ENCODE results near the gene PHOX2B.

The PHOX2B gene

GRCh38 chr4:41748571-41749475 lies at the start of gene PHOX2B:
PHOX2B (minus strand) TSS chr4:41748725; CDS start chr4:41748610, 115 bp downstream.
- DNase-seq, result no peak

DNA sequence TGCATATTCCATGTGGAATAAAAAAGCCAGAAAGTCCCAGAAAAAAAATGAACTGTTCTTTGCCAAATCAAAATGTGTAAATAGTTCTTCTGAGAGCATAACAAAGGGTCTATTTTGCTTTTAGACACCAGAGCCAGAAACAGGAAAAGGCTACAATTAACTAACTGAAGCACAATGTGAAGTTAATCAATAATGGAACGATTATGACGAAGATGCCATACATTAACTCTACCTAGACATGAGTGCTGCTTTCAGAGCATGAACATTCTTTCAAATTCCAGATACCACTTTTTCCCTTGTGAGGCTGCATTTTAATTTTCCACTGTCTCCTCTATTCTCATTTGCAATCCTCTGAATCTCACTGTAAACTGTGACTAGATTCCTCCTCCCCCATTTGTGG lies 48.7 kb upstream of the PHOX2B start:
- DNase-seq, result no peak

DNA sequence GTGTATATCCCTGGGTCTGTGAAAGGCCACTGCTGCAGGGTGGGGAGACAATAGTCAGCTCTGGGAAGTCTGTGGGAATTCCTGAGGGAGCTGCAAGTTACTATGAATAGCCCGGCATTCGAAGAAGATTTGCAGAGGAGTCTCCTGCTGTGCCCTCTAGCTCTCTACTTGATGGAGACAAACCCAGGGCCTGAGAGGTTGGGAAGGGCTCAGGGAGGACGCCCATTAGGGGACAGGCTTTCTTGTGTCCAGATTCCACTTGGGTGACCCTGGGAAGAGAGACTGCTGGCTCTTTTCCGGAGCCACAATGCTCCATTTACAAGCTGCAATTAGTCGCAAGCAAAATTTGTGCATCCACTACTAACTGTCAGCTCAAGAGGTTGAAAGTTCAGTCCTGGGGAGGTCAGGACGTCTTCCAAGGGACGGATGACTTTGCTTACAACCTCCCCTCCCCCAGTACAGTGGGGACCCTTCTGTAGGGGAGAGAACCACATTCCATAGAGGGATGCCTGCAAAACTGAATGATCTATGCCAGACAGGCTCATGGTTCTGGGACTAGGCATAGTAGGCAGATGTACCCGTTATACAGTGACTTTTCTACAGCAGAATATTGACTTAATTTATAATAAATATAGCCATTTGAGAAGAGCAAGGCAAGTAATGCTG lies 48.2 kb upstream of the PHOX2B start:
- DNase-seq, result no peak

GRCh38 chr4:41795796-41796385 lies 47.4 kb upstream of the PHOX2B start:
- DNase-seq, result no peak

DNA sequence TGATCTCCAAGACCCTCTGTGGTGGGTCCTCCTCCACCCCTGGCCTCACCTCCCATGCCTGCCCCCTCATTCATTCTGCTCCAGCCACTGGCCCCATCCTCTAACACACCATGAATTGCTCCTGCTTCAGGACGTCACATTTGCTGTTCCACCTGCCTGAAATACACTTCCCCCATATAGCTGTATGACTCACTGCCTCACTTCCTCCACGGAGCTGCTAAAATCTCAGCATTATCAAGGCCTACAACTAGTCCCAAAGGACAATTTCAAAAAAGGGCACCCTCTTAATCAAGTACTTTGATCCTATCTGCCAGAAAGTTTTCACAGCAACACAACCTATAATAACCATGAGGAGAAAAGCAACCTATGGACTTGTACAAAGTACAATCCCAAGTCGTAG lies 43.6 kb upstream of the PHOX2B start:
- no peak for DNase-seq

GRCh38 chr4:41791557-41791956 lies 43.0 kb upstream of the PHOX2B start:
- no peak for DNase-seq

- DNase-seq, result no peak
Measured at GRCh38 chr4:41787931-41788330, 39.4 kb upstream of the PHOX2B start.

DNA sequence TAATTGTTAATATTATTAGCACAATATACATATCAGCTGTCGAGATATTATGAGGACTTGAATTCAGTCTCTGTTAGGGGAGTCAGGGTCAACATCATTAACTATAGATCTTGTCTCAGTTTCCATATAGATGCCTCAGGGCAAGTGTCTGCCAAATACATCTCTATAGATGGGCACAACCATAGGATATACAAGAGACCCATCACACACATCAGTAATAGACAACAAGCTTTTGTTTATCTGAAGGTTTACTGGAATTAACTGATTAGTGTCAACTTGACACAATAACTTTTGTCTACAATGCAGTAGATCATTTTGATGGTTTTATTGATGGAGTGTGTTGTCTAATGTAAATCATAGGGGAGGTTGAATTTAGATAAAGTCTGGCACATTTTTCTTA lies 37.1 kb upstream of the PHOX2B start:
- DNase-seq, result no peak

GRCh38 chr4:41784191-41784979 lies 35.9 kb upstream of the PHOX2B start:
- DNase-seq, result no peak

DNA sequence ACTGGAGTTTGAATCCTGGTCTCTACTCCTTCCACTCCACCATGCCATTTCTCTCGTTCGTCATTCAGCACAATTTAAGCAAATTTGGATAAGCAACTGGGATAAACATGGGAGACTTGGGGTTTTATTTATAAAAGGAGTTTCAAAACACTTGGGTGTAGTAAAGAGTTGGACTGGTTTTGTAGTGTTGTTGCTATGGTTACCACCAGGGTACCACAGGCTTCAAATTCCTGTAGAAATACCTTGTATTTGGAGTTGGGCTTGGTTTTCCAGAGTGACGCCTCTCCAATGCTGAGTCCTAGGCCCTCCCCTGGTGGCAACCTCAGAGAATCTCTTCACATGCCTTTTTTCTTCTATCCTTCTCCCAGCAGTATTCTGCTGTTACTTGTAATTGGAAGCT lies 27.9 kb upstream of the PHOX2B start:
- no peak for DNase-seq

DNA sequence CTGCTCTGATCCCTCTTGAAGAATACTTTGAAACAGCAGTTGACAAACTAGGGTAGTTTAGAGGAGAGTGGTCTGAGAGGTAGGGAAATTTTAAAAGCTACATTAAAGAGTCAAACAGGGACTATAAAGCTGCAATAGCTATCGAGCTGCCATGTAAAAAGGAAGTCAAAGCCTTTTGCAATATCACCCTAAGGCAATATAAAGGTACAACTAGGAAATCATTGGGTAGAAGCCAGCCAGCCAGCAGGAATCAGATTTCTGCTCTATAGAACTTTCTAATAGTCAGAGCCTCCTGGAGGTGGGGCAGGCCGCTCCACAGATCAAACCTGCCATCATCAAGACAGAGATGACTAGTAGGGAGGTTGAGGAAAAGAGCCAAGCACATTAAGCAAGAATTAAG lies 15.2 kb upstream of the PHOX2B start:
- no peak for DNase-seq

DNA sequence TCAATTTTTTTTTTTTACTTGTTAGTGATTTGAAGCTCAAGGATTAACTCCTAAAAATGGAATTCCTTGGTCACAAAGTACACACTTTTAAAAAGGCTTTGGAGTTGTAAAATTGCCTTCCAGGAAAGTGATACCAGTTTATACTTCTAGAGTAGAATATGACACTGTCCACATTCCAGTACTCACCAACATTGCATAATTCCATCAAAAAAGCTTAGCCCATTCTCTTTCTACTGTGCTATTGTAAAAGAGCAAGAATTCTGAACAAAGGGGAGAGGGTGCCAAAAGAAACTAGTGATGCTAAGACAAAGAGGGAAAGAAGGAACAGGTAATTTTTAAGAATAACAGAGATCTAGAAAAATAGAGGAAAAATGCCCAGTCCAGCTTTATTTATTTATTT lies 10.4 kb upstream of the PHOX2B start:
- DNase-seq, result no peak

GRCh38 chr4:41757521-41758156 lies 9.1 kb upstream of the PHOX2B start:
- DNase-seq, result no peak

GRCh38 chr4:41753942-41754341 lies 5.4 kb upstream of the PHOX2B start:
- no peak for DNase-seq

DNA sequence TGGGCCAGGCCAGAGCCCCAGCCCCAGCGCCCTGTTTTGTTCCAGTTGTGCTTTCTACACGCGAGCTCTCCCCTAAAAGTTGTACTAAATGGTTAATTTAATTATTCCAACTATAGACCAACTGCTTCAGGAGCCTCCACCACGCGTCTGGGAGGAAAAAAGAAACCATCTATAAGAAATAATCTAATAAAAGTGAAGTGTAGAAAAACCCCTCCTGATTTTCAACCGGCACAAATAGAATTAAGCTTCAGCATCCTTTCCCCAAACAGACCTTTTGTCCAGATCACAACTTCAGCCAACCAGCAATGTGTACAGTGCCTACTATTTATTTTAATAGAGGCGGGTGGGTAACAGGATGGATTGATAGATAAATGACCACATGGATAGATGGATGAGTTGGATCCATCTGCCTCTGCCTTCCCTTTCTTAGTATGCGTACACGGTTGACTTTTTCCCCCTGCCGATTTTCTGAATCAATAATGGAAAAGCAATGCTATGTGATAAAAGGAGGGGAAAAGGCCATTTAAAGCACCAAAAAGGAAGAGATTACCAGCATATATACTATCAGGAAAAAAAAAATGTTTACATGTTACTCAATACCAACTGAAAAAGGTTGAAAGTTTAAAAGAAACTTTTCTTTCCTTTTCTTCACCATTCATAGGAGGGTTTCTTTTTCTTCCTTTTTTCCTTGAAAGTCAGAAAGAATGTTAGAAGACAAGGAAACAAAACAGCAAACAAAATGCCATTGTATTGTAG lies 3.7 kb upstream of the PHOX2B start:
- DNase-seq, result no peak

DNA sequence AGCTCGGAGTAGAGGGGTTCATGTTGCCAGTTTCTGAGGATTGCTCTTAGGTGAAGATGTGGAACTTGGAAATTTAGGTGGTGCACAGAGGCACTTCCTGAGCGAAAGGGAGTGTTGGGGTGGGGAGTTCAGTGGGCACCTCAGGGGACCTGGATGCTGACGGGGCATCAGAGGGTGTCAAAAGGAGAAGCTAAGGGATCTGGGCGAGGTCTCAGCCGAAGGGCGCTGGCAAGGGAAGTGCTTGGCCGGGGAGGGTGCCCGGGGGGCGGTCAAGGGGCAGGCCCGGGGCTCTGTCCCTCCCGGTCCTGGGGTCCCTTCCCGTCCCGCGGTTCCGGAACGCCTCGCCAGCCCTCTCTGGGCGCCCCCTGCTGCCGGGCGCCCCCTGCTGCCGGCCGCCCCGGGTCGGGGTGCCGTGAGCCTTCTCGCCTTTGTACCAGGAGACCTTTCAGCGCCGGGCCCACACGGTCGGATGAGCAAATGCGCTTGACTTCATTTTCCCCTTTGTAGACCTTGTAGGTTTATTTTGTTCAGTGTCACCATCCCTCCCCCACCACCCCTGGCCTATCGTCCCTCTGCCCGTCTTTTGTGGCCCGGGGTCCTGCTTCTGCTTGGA lies 3.0 kb upstream of the PHOX2B start:
- no peak for DNase-seq

DNA sequence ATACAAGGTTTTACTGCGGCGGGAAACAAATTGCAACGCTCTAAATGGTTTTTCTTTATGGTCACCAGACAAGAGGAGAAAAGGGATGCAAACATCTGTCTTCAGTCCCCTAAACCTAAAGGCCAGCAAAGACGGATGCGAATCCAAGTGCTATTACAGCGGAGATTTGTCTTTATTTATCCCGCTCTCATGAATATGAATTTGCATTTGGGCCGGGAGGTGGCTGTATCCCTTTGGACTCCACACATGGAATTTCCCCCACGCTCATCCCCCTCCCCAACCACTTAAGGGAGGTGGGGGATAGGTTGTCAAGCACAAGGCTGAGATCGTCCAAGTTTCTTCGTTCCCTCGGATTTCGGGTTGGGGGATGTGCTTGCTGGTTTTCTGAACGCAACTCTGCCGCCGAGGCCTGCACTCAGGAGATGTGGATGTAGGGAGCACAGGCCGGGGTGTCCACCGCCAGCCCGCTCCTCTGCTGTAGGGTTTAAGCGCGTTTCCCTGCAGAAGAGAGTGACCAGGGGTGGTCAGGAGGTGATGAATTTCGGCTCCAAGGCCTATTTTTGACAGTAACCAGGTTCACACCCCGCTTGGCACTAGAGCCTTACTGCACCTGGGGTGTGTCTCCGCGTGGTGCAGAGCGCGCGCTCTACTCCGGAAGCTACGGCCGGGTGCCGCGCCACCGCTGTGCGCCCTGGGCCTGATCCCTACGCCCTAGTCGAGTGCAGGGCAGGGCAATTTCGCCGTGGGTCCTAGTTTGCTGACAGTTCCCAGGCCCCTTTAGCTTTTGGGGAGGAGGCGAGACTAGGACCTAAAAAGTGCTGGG lies 2.3 kb upstream of the PHOX2B start:
- DNase-seq, result no peak

GRCh38 chr4:41750121-41750625 lies 1.6 kb upstream of the PHOX2B start:
- DNase-seq, result peak; percentile 20

- DNase-seq, result no peak
Measured at GRCh38 chr4:41749631-41750039, 1.1 kb upstream of the PHOX2B start.

DNA sequence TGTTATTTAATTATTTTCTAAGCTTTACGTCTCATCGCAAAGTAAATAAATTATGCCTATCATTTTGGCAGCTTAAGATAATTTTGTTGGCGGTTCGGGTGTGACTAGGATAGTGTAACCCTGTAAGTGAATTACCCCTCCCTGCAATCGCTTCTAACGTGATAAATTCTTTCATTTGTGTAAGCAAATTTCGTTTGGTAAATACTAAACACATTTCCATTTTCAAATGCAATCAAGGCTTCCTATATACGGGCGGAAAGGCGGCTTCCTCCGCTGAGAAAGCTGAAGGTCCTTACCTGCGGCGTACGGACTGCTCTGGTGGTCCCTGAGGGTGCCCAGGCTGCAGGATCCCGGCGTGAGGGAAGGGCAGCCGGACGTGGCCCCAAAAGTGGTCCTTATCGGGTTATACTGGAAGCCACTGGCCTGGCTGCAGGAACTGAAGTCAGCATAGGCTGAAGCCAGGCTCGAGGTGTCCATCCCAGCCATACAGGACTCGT lies 403 bp downstream of the PHOX2B start:
- no peak for DNase-seq

Measured in NCI-H1092 treated with DMSO at 0.1 percent for 48 hours (cell line).